H1 (cell line): ENCODE measurements around the gene MYD88. TPM values are rescaled to one million over a fixed set of nuclear protein-coding genes. Genes with fewer than 3 reads are reported as not detected.

Experiments used
- CTCF ChIA-PET: fragments of 300-600 bp; sonication (Branson Sonifier 250); formaldehyde crosslinking; loops from one replicate; lab custom pipeline; 2021; ENCODE audit not compliant: partially characterized antibody; lab: Charles Lee
- POLR2A ChIA-PET: fragments of 300-600 bp; sonication (Branson Sonifier 250); formaldehyde crosslinking; loops from one replicate; lab custom pipeline; 2021; ENCODE audit warnings: inconsistent platforms; ENCODE audit not compliant: partially characterized antibody; lab: Charles Lee
- DNase-seq, 2 experiments: peaks; one replicate each; pipeline versions ENCODE4 v3.0.0 to v3.0.0-alpha.2; 2010 to 2022; ENCODE audit warnings: low spot score in 2 of 2, low read depth in 1 of 2, mixed read lengths in 1 of 2
- FAIRE-seq: peaks from 2 replicates; lab custom pipeline; 2011; peaks lifted over from hg19 to GRCh38; lab: Jason Lieb, UNC
- H2AFZ ChIP-seq: 2 replicates; pipeline ENCODE4 v1.8.1; 2012; ENCODE audit warnings: low read length, inconsistent platforms
- H2AK5ac ChIP-seq: 2 replicates; pipeline ENCODE4 v1.6.1; 2013; ENCODE audit warnings: low read depth, low read length
- H2BK120ac ChIP-seq: replicated peaks from 2 replicates; pipeline ENCODE3; 2013; ENCODE audit warnings: low read depth, low read length, inconsistent platforms
- H2BK12ac ChIP-seq: 2 replicates; pipeline ENCODE4 v1.6.1; 2013; ENCODE audit warnings: low read depth, low read length
- H2BK15ac ChIP-seq: 2 replicates; pipeline ENCODE4 v1.6.1; 2013; ENCODE audit warnings: low read length
- H2BK20ac ChIP-seq: 2 replicates; pipeline ENCODE4 v1.6.1; 2013; ENCODE audit warnings: low read length
- H2BK5ac ChIP-seq: 2 replicates; pipeline ENCODE4 v1.6.1; 2013; ENCODE audit warnings: low read depth, low read length
- H3K14ac ChIP-seq: 2 replicates; pipeline ENCODE4 v1.6.1; 2013; ENCODE audit warnings: inconsistent platforms; ENCODE audit not compliant: insufficient read length
- H3K18ac ChIP-seq: 2 replicates; pipeline ENCODE4 v1.6.1; 2013; ENCODE audit warnings: low read length; ENCODE audit errors: extremely low read depth
- H3K23ac ChIP-seq: 2 replicates; pipeline ENCODE4 v1.6.1; 2013; ENCODE audit warnings: inconsistent platforms; ENCODE audit not compliant: insufficient read length
- H3K23me2 ChIP-seq: 2 replicates; pipeline ENCODE4 v1.6.1; 2013; ENCODE audit warnings: low read depth, low read length
- H3K27ac ChIP-seq: 2 replicates; pipeline ENCODE4 v1.6.1; 2011; ENCODE audit warnings: low read depth, low read length, inconsistent platforms
- H3K27me3 ChIP-seq, 4 experiments: replicated peaks in 1 of 4; 1 replicate in 1 of 4; 2 replicates in 3 of 4; pipeline versions ENCODE4 v1.6.1 to v1.8.1; 2011 to 2013; ENCODE audit warnings: low read length in 3 of 4, mild to moderate bottlenecking in 3 of 4, inconsistent platforms in 2 of 4, mixed read lengths in 2 of 4, moderate library complexity in 1 of 4; ENCODE audit not compliant: control insufficient read depth in 3 of 4, insufficient read depth in 3 of 4; ENCODE audit errors: extremely low read depth in 1 of 4
- H3K36me3 ChIP-seq, 4 experiments: 2 replicates each; pipeline versions ENCODE4 v1.6.1 to v1.8.1; 2011 to 2013; ENCODE audit warnings: mild to moderate bottlenecking in 4 of 4, low read length in 3 of 4, moderate library complexity in 2 of 4, control low read depth in 1 of 4, inconsistent platforms in 1 of 4; ENCODE audit not compliant: insufficient read depth in 4 of 4, control insufficient read depth in 2 of 4
- H3K4ac ChIP-seq: replicated peaks from 2 replicates; pipeline ENCODE3; 2013; ENCODE audit warnings: low read length, low read depth, mixed read lengths, inconsistent platforms; ENCODE audit not compliant: insufficient read length
- H3K4me1 ChIP-seq, 4 experiments: replicated peaks in 1 of 4; 1 replicate in 1 of 4; 2 replicates in 3 of 4; pipeline versions ENCODE4 v1.6.1 to v1.8.1; 2011 to 2013; ENCODE audit warnings: low read length in 3 of 4, inconsistent platforms in 2 of 4, mixed read lengths in 1 of 4; ENCODE audit not compliant: insufficient read depth in 4 of 4, control insufficient read depth in 3 of 4
- H3K4me2 ChIP-seq, 2 experiments: 2 replicates each; pipeline versions ENCODE4 v1.6.1 to v1.8.1; 2011 to 2013; ENCODE audit warnings: low read depth in 2 of 2, low read length in 2 of 2, control low read depth in 1 of 2, inconsistent platforms in 1 of 2, mild to moderate bottlenecking in 1 of 2; ENCODE audit not compliant: insufficient read depth in 1 of 2
- H3K4me3 ChIP-seq, 4 experiments: fragments of 200-600, 300-600 bp in 1 of 4; sonication (generic), shearing (Covaris generic), sonication (Bioruptor Twin) in 1 of 4; 2 replicates each; pipeline versions ENCODE4 v1.5.1 to v1.8.1; 2011 to 2016; ENCODE audit warnings: low read length in 4 of 4, low read depth in 3 of 4, control low read depth in 2 of 4, inconsistent platforms in 2 of 4, mild to moderate bottlenecking in 2 of 4, mixed read lengths in 1 of 4, moderate library complexity in 1 of 4; ENCODE audit not compliant: insufficient read depth in 2 of 4; ENCODE audit errors: extremely low read depth in 1 of 4
- H3K56ac ChIP-seq: replicated peaks from 2 replicates; pipeline ENCODE3; 2013; ENCODE audit warnings: low read depth, mild to moderate bottlenecking, mixed read lengths, low read length, inconsistent platforms; ENCODE audit not compliant: insufficient read length
- H3K79me1 ChIP-seq: 2 replicates; pipeline ENCODE4 v1.6.1; 2013; ENCODE audit warnings: low read depth, low read length, control low read depth
- H3K79me2 ChIP-seq, 2 experiments: 2 replicates each; pipeline versions ENCODE4 v1.6.1 to v1.8.1; 2012 to 2013; ENCODE audit warnings: low read length in 2 of 2, mild to moderate bottlenecking in 2 of 2, inconsistent platforms in 1 of 2; ENCODE audit not compliant: insufficient read depth in 2 of 2, control insufficient read depth in 1 of 2
- H3K9ac ChIP-seq, 4 experiments: replicated peaks in 1 of 4; 1 replicate in 1 of 4; 2 replicates in 3 of 4; pipeline versions ENCODE4 v1.6.1 to v1.8.1; 2011 to 2013; ENCODE audit warnings: low read depth in 3 of 4, low read length in 3 of 4, control low read depth in 2 of 4, mild to moderate bottlenecking in 2 of 4, moderate library complexity in 2 of 4, inconsistent platforms in 1 of 4; ENCODE audit errors: extremely low read depth in 1 of 4
- H3K9me3 ChIP-seq, 2 experiments: 2 replicates each; pipeline versions ENCODE4 v1.6.1 to v1.8.1; 2012 to 2013; ENCODE audit warnings: mild to moderate bottlenecking in 2 of 2, moderate library complexity in 2 of 2, control low read depth in 1 of 2, inconsistent platforms in 1 of 2, low read depth in 1 of 2, low read length in 1 of 2, mixed read lengths in 1 of 2; ENCODE audit not compliant: insufficient read depth in 2 of 2
- H4K20me1 ChIP-seq, 2 experiments: replicated peaks in 1 of 2; 2 replicates each; pipeline versions ENCODE3 to v1.8.1; 2011 to 2013; ENCODE audit warnings: inconsistent platforms in 2 of 2, low read length in 2 of 2, mild to moderate bottlenecking in 1 of 2; ENCODE audit not compliant: insufficient read depth in 2 of 2, control insufficient read depth in 1 of 2
- H4K5ac ChIP-seq: 2 replicates; pipeline ENCODE4 v1.6.1; 2013; ENCODE audit warnings: low read length, low read depth, mixed read lengths, inconsistent platforms; ENCODE audit not compliant: insufficient read length
- H4K8ac ChIP-seq: 2 replicates; pipeline ENCODE4 v1.8.0; 2013; ENCODE audit warnings: mild to moderate bottlenecking, moderate library complexity, low read length, inconsistent platforms; ENCODE audit not compliant: insufficient read depth; ENCODE audit errors: extremely low read depth
- H4K91ac ChIP-seq: replicated peaks from 2 replicates; pipeline ENCODE3; 2013; ENCODE audit warnings: low read length, mixed read lengths, inconsistent platforms; ENCODE audit not compliant: insufficient read length
- CBX5 ChIP-seq: fragments of 300-800, 300-1000 bp; sonication (generic); IDR thresholded peaks from 2 replicates; pipeline ENCODE4 v1.7.1; 2016; ENCODE audit warnings: antibody characterized with exemption, low read length, low read depth
- EZH2 ChIP-seq: fragments of 200-600 bp; sonication (generic); IDR thresholded peaks from 2 replicates; pipeline ENCODE4 v1.7.1; 2012; ENCODE audit warnings: low read depth, mild to moderate bottlenecking, moderate library complexity, low read length, inconsistent platforms; ENCODE audit not compliant: severe bottlenecking
- HDAC2 ChIP-seq, 2 experiments: fragments of 300-600 bp in 1 of 2; sonication (generic) in 1 of 2; IDR thresholded peaks; 2 replicates each; pipeline ENCODE4 v1.6.1; 2011 to 2012; ENCODE audit warnings: low read depth in 2 of 2, low read length in 2 of 2, mild to moderate bottlenecking in 2 of 2, moderate library complexity in 2 of 2, borderline replicate concordance in 1 of 2, inconsistent platforms in 1 of 2
- JUN ChIP-seq: IDR thresholded peaks from 2 replicates; pipeline ENCODE4 v1.6.1; 2011; ENCODE audit warnings: low read depth, mild to moderate bottlenecking, improper control_type of control experiment, low read length
- WGBS, 2 experiments: shearing (Covaris generic) in 1 of 2; methylation state at CpG; one replicate each; pipeline versions ENCODE4 v1.1.6 to v1.1.7; 2013 to 2015; ENCODE audit warnings: low lambda C conversion rate in 2 of 2, mixed read lengths in 2 of 2, inconsistent platforms in 1 of 2, low coverage in 1 of 2, missing lambda C conversion rate in 1 of 2; ENCODE audit not compliant: insufficient replicate concordance in 2 of 2, insufficient coverage in 1 of 2, insufficient read length in 1 of 2; ENCODE audit errors: extremely low coverage in 1 of 2, missing lambda C conversion rate in 1 of 2; 5-methylcytosine and 5-hydroxymethylcytosine counted together
- polyA plus RNA-seq, 7 experiments: library from polyadenylated mRNA; depleted of rRNA in 3 of 7; stranded (reverse) in 5 of 7; unstranded in 2 of 7; fragments of >200 nt in 5 of 7; fragments of 200-250 nt in 2 of 7; gene quantifications; 1 replicate in 5 of 7; 2 replicates in 1 of 7; 4 replicates in 1 of 7; pipeline versions ENCODE4 v1.2.1 to v1.2.3, GENCODE V29; 2011 to 2013; ENCODE audit warnings: missing spikeins in 2 of 7, mixed read lengths in 2 of 7
- total RNA-seq: library from RNA; stranded (reverse); fragmentation: NEBNext Ultra II Directional; extraction: Animal tissue kit (Norgen Biotek cat#: 25700); gene quantifications from 2 replicates; pipeline ENCODE4 v1.2.1, GENCODE V29; 2021

Gene MYD88
- total and polyA plus RNA-seq, 2 of the 8 experiments (the other 6 are each of a cell fraction or from before 2014, with no cell fraction given) = 22.1 to 22.5 TPM

DNA sequence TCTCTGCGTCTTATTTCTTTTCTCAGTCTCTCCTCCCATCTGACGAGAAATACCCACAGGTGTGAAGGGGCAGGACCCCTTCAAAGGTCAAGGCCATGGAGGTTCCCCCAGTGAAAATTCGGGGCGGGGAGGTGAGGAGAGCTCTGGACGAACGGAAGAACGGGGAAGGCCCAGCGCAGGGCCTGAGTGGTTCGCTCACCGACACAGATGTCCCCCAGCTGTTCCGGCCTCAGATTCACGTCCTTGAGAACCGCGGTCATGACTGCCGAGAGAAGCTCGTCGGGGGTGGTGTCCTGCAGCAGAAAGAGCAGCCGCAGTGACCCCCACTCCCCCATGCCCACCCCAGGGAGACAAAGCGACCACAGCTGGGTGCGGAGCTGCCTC is 2.1 kb upstream of the MYD88 start:
- Histone ChIP-seq H2AFZ (no peak overlapping the region), H4K20me1 (peaks cover 4 to 6% of the 10 kb centered on the region in 2 experiments), H4K8ac (no peak overlapping the region), H2BK15ac (no peak overlapping the region), H2BK20ac (no peak overlapping the region), H3K56ac (no peak overlapping the region), H3K4me2 (peak overlapping the region; percentile 64 to 75), H3K18ac (no peak overlapping the region), H3K79me1 (no peaks in the 10 kb centered on the region; the same call in 1 of the 2 replicates), H3K9me3 (no peaks in the 10 kb centered on the region), H3K27me3 (no peaks in the 10 kb centered on the region), H3K36me3 (peaks cover under 1 to 20% (median 9%) of the 10 kb centered on the region in 4 experiments; a peak in 5 of 8 replicates), H3K4me1 (peaks cover 7 to 18% (median 13%) of the 10 kb centered on the region in 4 experiments), H2BK12ac (no peak overlapping the region), H3K4ac (no peak overlapping the region), H4K5ac (no peak overlapping the region), H3K27ac (no peak overlapping the region), H3K79me2 (peaks cover 0 to 12% of the 10 kb centered on the region in 2 experiments; a peak in 1 of 4 replicates), H2BK120ac (no peak overlapping the region), H3K14ac (no peak overlapping the region), H3K9ac (peak overlapping the region; percentile 56 to 82 (median 71)), H2AK5ac (no peak overlapping the region), H4K91ac (no peak overlapping the region), H3K23ac (no peak overlapping the region), H3K23me2 (peaks cover 21% of the 10 kb centered on the region), H3K4me3 (peak overlapping the region; percentile 73 to 84 (median 80)), H2BK5ac (peak overlapping the region; percentile 63; the same call in 1 of the 2 replicates)
- TF ChIP-seq CBX5 = no peak
- TF ChIP-seq JUN = no peak
- TF ChIP-seq HDAC2 (IDR thresholded peaks at IDR 0.05; ENCODE audit: borderline replicate concordance in 1 of 2, low read depth in 2 of 2, low read length in 2 of 2) = 0 out of 4 replicates have a peak, but pooled peaks of 1 of the 2 experiments have one; percentile 9
- no peak for TF ChIP-seq EZH2
- WGBS, 2 experiments = 4% methylated on average over 19 of the region's 20 CpGs; no CpG with 5 or more reads in 1 of the 2 experiments
- no peak for DNase-seq
- FAIRE-seq = no peak
- POLR2A ChIA-PET = interaction anchor here (0.8 to 3.7 kb wide), 12 partner anchors 10 to 360 kb away, joined by 3 to 38 read pairs (median 3); partner anchors contain the start of genes EXOG, OXSR1, PLCD1 and SLC22A14
- CTCF ChIA-PET = interaction anchor here (0.8 to 8.1 kb wide), 4 partner anchors 15 to 163 kb away, joined by 3 to 52 read pairs (median 4); no protein-coding TSS in a partner anchor
